Chondrocyte (in vitro differentiated cells): ENCODE measurements around the gene TBC1D14. TPM values are rescaled to one million over a fixed set of nuclear protein-coding genes. Genes with fewer than 3 reads are reported as not detected.

Source experiments
- DNase-seq: peaks from one replicate; pipeline ENCODE4 v3.0.0; 2021; ENCODE audit warnings: mixed read lengths, low spot score
- H3K27ac Mint-ChIP-seq: one replicate; pipeline ENCODE4 v1.8.0; 2021; ENCODE audit warnings: mild to moderate bottlenecking, moderate library complexity, mixed read lengths; ENCODE audit not compliant: unreplicated experiment
- H3K27me3 Mint-ChIP-seq: 2 replicates; pipeline ENCODE4 v1.8.0; 2021; ENCODE audit warnings: low read depth, mixed read lengths
- H3K36me3 Mint-ChIP-seq: 2 replicates; pipeline ENCODE4 v1.8.0; 2021; ENCODE audit warnings: low read depth, mixed read lengths
- H3K4me1 Mint-ChIP-seq: 2 replicates; pipeline ENCODE4 v1.8.0; 2021; ENCODE audit warnings: low read depth, mild to moderate bottlenecking, mixed read lengths
- H3K4me3 Mint-ChIP-seq: one replicate; pipeline ENCODE4 v1.8.0; 2021; ENCODE audit warnings: mild to moderate bottlenecking, moderate library complexity, mixed read lengths; ENCODE audit not compliant: unreplicated experiment
- H3K9me3 Mint-ChIP-seq: 2 replicates; pipeline ENCODE4 v1.8.0; 2021; ENCODE audit warnings: low read depth, mixed read lengths
- total RNA-seq: library from RNA; stranded (reverse); gene quantifications from 3 replicates; pipeline ENCODE4 v1.2.1, GENCODE V29; 2021
- TF ChIP-seq, protein P1 (sequence below): fragments of 200-600 bp; sonication (generic); IDR thresholded peaks from 2 replicates; pipeline ENCODE4 v1.5.0; 2021; ENCODE audit warnings: antibody characterized with exemption, mild to moderate bottlenecking, moderate library complexity

The TBC1D14 gene
- total RNA-seq, 1 donor from 2014 or later: 25.2 TPM

DNA sequence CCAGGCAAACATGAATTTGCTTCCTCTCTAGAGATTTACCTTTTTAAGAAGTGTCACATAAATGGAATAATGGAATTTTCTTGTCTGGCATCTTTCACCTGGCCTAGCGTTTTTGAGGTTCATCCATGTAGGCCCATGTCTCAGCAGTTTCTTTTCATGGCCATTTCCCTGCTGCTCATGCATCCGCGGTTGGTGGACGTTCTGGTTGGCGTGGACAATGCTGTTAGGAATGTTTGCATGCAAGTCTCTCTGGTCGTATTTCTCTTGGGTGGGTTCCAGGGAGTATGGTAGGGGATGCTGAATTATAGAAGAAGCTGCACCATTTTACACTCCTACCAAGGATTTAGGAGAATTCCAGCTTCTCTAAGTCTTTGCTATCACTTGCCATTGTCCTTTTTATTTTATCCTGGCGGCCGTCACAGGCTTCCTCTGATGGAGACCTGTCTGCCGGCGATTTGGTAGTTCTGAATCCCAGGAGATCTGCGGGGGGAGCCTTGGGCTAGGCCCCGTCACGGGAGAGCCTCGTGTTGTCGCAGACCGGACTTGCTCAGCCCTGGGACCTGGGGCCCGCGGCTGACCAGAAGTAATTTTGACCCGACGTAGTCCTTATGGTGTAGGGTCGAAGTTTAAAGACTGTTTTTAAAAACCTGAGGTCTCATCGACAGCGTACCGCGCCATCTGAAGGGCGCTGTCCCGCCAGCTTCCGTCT lies 76.6 kb downstream of the TBC1D14 start:
- H3K4me1 Mint-ChIP-seq: peaks cover 46% of the 10 kb centered on the region
- no peak for DNase-seq
- TF ChIP-seq, protein P1, sequence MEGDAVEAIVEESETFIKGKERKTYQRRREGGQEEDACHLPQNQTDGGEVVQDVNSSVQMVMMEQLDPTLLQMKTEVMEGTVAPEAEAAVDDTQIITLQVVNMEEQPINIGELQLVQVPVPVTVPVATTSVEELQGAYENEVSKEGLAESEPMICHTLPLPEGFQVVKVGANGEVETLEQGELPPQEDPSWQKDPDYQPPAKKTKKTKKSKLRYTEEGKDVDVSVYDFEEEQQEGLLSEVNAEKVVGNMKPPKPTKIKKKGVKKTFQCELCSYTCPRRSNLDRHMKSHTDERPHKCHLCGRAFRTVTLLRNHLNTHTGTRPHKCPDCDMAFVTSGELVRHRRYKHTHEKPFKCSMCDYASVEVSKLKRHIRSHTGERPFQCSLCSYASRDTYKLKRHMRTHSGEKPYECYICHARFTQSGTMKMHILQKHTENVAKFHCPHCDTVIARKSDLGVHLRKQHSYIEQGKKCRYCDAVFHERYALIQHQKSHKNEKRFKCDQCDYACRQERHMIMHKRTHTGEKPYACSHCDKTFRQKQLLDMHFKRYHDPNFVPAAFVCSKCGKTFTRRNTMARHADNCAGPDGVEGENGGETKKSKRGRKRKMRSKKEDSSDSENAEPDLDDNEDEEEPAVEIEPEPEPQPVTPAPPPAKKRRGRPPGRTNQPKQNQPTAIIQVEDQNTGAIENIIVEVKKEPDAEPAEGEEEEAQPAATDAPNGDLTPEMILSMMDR: no peak
- peak overlapping the region; percentile 92 for H3K4me3 Mint-ChIP-seq
- H3K36me3 Mint-ChIP-seq: no peaks in the 10 kb centered on the region
- H3K27me3 Mint-ChIP-seq: no peaks in the 10 kb centered on the region
- peak overlapping the region; percentile 96 for H3K27ac Mint-ChIP-seq
- no peaks in the 10 kb centered on the region for H3K9me3 Mint-ChIP-seq

DNA sequence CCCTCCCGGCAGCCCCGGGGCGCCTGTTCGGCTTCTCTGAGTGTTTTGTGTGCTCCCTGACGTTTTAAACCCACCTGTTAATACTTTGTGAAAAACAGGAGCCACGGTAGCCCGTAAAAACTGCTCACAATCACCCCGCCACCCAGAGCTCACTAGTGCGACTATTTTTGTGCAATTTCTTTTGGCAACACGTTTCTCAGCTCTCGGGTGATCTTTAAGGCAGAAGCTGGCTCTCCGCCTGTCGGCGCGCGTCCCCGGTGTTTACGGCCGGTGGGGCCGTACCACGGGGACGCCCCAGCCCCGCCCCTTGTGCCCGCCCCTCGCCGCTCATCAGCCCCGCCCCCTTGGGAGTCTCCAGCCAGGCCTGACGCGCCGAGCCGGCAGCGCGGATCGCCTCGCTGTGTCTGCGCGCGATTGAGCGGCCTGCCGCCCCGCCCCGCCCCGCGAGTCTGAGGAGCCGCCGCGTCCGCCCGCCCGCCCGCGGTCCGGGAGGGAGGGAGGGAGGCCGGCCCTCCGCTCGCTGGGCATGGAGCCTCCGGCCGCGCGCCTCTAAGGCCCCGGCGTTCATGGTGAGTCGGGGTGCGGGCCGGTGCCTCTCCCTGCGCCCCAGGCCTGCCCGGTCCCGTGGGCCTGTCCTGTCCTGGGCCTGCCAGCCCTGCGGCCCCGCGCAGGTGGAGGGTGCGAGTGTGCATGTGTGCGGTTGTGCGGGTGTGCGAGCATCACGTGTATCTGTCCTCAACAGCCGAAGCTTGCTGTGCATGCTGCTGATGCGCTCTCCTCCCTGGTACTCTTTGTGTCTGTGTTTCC lies 77.4 kb downstream of the TBC1D14 start:
- H3K4me1 Mint-ChIP-seq: peaks cover 54% of the 10 kb centered on the region
- no peak for DNase-seq
- TF ChIP-seq, protein P1: peak; percentile 57
- no peaks in the 10 kb centered on the region for H3K9me3 Mint-ChIP-seq
- H3K27me3 Mint-ChIP-seq: no peaks in the 10 kb centered on the region
- H3K4me3 Mint-ChIP-seq: peak overlapping the region; percentile 95
- H3K36me3 Mint-ChIP-seq: no peaks in the 10 kb centered on the region
- peak overlapping the region; percentile 99 for H3K27ac Mint-ChIP-seq

DNA sequence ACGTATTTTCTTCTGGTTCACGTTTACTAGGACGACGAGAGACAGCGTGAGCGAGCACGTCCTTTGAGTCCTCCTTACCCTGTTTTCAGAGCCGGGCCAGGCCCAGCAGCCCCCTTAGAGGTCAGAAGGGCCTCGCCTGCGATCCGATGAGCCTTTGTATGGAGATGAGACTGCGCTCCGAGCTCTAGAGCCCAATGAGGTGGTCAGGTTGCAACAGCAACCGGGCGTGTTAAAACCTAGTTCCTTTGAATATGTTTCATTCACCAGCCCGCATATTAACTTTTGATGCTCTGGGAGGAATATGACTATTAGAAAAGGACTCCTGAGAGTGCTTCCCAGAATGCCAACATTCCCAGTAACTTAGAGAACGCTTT lies 77.9 kb downstream of the TBC1D14 start:
- H3K27ac Mint-ChIP-seq: peak overlapping the region; percentile 99
- no peaks in the 10 kb centered on the region for H3K9me3 Mint-ChIP-seq
- peak overlapping the region; percentile 95 for H3K4me3 Mint-ChIP-seq
- H3K4me1 Mint-ChIP-seq: peaks cover 54% of the 10 kb centered on the region
- no peak for DNase-seq
- H3K27me3 Mint-ChIP-seq: no peaks in the 10 kb centered on the region
- no peaks in the 10 kb centered on the region for H3K36me3 Mint-ChIP-seq
- TF ChIP-seq, protein P1: no peak

DNA sequence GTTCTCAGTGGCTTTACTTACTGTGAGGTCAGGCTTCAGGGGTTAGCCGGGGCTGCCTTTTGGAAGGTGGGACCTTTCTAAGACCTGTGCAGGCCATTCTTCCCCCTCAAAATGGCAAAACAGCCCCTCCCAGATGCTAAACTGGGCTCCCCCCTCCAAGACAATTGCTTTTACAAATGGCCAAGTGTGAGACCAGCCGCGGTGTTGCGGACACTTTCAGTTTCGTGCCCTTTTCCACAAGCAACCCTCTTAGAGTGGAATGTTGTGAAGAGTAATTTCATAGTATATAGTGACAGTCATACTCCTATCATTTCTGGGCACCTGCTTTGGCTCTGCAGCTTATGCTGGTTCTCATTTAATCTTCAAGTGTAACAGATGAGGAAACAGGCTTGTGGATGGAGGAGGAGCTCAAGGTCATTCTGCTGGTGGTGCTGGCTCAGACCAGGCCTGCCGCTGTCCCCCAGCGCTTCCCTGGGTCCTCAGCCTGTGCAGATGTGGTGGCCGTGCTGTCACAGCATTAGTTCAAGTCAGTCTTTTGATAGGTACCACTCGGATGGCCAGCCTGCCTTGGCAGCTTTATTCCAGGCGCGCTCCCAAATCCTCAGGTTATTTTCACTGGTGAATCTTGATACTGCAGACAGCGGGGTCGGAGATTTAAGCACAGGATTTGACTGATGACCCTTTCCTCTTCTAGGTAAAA lies 78.5 kb downstream of the TBC1D14 start:
- peak overlapping the region; percentile 95 for H3K4me3 Mint-ChIP-seq
- no peaks in the 10 kb centered on the region for H3K36me3 Mint-ChIP-seq
- H3K27ac Mint-ChIP-seq: peak overlapping the region; percentile 99
- no peak for DNase-seq
- no peaks in the 10 kb centered on the region for H3K27me3 Mint-ChIP-seq
- H3K4me1 Mint-ChIP-seq: peaks cover 56% of the 10 kb centered on the region
- no peaks in the 10 kb centered on the region for H3K9me3 Mint-ChIP-seq
- TF ChIP-seq, protein P1: no peak

DNA sequence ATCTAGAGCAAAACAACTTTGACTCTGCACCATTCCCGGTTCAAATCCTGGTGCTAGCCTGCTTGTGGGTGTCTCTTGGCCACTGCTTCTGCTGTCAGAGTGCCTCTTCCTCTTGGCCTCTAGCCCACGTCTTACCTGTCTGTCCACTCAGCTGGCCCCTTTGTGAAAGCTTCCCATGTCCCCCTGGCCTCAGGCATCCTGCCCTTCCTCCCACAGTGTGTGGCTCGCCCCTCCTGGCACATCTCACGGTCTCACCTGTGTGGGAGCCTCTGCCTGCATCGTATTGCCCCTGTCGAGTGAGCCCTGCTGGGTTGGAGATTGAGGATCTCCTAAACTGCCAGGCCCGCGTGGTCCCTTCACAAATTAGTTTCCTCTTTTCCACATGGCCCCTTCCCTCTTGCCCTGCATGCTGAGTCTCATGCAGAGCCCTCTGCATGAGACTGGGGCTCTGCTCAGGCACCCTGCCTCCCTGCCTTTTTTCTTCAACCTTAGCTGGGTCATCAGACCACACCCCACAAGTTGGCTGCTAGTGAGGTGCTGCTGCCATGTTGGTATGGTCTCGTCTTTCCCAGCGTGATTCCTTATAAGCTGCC lies 79.8 kb downstream of the TBC1D14 start:
- no peak overlapping the region for H3K4me3 Mint-ChIP-seq
- TF ChIP-seq, protein P1: no peak
- H3K9me3 Mint-ChIP-seq: no peaks in the 10 kb centered on the region

More for the DNA sequence above, 79.8 kb downstream of the TBC1D14 start:
- H3K27ac Mint-ChIP-seq: no peak overlapping the region
- peaks cover 59% of the 10 kb centered on the region for H3K4me1 Mint-ChIP-seq
- no peak for DNase-seq
- no peaks in the 10 kb centered on the region for H3K36me3 Mint-ChIP-seq
- no peaks in the 10 kb centered on the region for H3K27me3 Mint-ChIP-seq
